COLO668 (cell line): ENCODE results near the gene WWOX.

Experiments used
- DNase-seq: peaks from one replicate; lab custom pipeline; 2025; ENCODE audit not compliant: unreplicated experiment; lab: John Stamatoyannopoulos, UW

The WWOX gene

DNA sequence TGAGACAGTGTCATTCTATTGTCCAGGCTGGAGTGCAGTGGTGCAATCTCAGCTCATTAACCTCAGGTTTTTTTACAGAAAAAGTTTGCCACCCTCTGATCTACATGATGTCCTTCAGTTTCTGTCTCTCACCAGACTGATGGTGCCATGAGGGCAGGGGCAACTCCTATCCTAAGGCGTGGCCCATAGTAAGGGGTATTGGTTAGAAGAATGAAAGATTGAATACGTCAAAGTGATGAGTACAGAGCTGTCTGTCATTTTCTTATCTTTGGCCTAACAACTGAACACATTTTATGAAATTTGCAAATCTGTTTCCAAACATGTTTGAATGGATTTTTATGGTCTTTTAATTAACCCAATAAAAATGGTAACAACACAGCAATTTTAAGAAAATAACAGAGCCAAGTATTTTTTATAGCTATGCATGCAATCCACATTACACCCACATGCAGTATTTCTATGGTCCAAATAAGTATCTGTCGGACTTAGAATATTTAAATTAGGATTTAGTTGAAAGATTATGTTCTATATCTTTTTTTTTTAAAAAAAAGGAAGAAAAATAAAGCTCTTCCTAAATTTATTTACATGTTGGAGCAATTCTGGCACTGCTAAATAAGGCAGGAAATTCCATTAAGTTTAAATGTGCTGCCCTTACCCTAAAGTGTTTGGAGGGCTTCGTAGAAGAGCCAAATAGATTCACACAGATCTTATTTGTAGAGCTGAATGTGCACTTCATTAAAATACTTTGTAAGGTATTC is 192.8 kb downstream of the WWOX start:
- no peak for DNase-seq

DNA sequence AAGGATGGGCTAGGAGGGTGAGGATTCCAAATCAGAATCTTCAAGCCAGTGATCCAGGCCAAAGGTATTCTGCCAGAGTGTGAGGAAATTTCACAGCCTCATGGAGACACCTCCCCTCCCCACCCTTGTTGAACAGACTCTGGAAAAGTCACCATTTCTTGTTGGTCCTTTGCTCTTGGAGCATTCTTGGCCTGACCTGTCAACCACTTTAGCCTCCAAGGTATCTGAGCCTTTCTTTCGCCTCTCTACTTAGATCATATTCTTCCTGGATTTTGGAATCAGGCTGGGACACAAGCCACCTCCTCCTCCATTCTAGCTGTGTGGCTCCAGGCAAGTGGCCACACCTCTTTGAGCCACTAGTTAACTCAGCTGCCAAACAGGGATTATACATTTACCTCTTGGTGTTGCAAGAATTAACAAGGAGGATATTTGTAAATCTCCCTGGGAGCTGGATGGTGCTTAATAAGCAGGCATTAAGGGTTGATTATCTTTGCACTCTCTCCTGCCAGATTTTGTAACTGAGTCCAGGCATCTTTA is 193.5 kb downstream of the WWOX start:
- no peak for DNase-seq

DNA sequence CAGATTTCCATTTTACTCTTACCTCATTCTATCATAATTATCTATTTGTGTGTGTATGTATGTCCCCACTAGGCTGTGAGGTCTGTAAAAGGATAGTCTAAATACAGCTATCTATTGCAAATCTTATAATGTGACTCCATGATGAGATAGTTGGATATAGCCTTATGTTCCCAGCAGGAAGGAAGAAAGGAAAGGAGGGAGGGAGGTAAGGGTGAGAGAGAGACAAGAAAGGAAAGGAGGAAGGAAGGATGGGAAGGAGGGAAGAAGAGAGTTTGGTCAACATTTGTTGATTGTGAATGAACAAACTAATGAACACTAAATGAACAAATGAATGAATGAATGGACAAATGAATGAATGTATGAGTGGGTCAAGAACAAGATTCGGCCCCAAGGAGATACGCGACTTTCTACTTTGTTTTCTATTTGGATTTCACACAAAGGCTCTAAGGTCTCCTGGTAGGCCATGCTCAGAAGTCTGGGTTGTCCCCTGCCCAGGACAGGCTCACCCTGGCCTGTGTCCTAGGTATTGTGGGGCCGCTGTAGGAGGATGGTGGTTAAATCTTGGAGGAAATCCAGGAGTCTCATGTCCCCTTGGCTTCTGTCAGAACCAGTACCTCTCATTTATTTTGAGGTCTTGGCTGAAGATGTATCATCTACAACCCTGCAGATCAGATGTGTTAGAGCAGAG is 195.2 kb downstream of the WWOX start:
- DNase-seq: no peak

DNA sequence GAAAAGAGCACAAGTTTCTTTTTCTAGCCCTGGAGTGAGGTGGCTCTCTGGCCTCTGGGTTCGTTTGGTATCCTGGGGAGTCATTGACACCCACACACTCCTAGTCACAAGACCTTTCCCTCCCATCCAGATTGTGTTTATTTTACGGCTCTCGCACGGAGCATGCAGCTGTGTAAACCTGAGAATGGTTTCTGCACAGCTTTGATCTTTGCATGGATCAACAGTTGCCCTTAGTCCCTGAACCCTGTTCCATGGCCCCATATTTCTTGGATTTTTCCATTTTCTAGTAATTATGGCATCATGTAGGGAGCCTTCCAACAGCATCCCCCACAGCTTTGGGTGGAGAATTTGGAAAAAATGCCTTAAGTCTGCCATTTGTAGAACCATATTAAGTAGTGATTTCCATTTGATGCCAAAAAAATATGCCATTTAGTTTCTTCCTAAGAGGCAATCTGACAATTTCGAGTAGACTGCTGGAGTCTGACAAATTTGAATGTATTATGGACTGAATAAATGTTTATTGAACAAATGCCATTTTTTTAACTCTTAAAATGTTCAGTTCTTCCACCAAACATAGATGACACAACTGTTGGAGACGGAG is 197.7 kb downstream of the WWOX start:
- DNase-seq: peak; percentile 75

DNA sequence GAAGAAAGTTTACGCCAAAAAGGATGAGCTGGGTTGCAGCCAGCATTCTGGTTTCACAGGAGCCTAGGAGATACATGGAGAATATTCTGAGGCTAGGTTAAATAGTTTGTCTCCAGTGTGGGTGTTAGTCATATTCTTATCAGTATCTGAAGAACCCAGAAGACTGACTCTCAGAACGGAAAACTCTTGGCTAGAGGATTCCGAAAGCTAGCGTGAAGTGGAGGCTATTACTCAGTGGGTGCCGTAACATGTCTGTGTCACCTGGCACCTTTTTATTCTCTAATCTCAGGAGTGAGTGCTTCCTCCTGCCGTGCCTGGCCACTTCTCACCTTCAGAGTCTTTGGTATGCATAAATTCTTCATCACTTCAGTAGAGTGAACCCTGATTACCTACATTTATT is 199.5 kb downstream of the WWOX start:
- no peak for DNase-seq

DNA sequence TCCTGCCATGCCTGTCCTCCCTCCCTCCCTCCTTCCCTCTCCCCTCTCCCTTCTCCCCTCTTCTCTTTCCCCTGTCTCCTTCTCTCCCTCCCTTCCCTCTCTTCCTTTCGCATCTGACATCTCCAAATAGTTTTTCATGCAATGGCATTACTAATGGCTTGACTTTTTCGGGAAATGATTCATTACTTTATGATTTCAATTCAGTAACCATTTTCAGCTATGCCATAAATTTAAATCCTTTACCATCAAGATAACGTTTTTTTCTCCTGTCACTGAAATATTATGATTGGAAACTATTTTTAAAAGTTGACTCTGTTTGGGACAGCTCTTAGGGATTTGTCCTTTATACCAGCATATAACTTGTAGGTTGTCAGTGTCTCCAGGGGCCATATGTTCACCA is 201.0 kb downstream of the WWOX start:
- DNase-seq: no peak

DNA sequence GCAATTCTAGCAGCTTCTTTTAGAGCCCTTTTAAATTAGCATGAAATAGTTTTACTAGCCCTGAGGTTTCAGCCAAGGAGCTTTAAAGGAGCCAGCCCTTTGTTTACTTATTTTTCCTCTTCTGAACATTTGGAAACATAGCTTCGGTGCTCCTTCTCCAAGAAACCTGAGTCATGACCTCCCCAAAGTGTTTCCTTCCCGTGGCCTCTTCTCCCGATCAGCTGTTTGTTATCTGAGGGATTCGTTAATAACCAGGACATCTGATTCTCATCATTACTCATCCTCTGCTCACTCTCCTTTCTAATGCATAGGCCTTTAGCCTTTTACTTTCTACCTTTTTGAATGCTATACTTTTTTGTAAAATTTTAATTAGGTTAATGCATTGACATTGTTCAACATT is 204.5 kb downstream of the WWOX start:
- DNase-seq: no peak

DNA sequence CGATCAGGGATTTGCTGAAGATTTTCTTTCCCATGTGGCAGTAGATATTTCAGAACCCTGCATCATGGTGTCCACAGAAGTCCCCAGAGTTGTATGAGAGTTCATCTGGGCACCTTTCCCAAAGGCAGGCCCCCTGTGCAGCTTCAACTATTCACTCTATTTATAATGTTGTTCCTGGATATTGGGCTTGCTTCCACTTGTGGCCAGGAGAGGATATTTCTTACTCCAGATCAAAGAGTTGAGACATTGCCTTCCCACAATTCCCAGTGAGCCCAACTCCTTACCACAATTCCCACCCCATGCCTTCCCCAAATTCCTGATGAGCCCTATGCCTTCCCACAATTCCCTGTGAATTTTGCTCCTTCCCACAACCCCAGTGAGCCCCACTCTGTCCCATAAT is 206.9 kb downstream of the WWOX start:
- no peak for DNase-seq

DNA sequence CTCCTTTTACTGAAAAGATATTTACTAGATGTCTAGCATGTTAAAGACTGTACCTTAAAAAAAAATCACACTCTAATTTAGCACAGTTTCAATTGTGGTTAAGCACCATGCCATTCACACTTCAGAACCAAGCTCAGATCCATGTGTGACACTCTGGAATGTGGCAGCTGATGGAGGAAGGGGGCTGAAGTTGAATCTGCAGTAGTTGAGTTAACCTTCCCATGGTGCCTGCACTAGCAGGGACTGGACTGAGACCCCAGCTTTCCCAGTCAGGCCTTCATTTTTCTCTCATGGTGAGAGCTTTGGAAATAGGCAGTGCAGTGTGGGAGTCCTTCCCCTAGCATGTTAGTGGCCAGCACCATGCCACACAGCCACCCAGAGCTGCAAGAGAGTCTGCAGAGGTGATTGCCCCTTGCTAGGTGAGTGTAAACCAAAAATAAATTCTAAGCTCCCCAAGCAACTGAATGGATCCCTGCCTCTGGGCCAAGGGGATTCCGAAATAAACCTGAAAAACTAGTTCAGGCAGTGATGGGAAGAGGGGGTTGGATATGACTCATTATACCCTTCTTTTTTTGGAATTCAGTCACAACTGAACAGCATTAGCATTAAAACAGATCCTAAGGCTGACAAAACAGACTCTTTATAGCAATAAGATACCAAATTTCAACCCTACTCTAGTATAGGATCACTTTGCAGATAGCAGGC is 208.5 kb downstream of the WWOX start:
- DNase-seq: no peak

DNA sequence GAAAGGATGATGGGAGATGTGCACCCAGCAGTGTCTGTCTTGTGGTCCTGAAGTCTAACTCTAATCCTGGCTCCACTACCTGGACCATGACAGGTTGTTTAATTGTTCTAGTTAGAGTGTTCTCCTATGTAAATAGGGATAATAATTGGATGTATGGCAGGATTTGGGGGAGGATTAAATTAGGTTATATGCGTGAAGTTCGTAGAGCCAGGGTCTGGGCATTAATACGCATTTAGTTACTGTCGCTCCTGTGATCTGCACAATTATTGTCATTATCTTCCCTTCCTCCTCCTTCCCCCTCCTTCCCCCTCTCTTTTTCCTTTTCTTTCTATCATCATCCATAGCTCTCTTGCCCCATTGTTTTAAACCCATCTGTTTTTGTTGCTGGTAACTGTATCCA is 210.3 kb downstream of the WWOX start:
- DNase-seq: no peak

DNA sequence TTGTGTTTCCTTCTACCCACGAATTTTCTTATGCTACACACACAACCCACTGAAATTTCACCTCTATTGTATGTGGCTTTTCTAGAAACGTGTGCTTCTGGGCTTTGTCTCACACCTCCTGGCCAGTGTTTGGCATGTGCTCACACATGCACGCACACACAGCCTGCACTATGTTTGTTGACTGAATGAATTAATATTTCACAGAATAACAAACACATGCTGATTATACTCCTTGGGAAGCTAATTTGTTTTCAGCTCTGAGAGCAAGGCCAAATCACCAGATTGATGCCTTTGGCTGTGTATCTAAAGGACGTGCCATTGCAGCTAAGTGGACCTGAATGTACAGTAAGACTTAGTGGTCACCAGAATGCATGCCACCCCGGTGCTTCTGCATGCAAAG is 210.7 kb downstream of the WWOX start:
- DNase-seq: peak; percentile 13

DNA sequence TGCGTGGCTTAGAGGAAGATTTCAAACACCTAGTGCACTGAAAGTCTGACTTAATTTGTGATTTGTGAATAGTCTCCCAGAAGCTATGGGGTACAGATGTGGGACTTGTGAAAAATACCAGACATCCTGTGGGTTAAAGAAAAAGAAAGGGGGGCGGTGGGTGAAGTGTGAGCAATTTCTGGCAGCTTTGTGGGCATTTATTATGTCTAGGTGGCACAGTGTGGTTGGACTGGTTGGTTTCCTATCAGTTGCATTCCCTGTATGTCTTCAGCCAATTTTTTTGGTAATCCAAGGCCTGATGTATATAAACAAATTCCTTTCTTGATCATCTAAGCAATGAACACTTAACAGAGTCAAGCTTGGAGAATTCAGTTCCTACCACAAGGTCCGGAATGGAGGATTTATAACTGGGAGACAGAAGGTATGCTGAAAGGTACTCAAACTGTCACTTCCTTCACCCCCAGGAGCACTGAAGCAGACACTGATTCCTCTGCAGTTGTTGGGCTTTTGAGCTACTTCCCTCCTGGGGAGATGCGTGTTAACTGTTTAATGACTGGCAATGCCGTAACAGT is 211.6 kb downstream of the WWOX start:
- no peak for DNase-seq

DNA sequence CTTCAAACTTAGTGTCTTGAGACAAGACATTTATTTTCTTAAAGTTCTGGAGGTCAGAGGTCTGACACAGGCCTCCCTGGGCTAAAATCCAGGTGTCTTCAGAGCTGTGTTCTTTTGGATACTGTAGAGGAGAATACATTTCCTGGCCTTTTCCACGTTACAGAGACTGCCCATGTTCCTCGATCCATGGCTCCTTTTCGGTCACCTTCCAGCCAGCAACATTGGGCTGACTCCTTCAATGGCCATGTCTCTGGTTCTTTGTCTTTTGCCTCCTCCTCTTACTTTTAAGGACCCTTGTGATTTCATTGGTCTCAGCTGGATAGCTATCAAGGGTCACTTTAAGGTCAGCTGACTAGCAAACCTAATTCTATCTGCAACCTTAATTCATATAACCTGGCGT is 212.4 kb downstream of the WWOX start:
- no peak for DNase-seq

DNA sequence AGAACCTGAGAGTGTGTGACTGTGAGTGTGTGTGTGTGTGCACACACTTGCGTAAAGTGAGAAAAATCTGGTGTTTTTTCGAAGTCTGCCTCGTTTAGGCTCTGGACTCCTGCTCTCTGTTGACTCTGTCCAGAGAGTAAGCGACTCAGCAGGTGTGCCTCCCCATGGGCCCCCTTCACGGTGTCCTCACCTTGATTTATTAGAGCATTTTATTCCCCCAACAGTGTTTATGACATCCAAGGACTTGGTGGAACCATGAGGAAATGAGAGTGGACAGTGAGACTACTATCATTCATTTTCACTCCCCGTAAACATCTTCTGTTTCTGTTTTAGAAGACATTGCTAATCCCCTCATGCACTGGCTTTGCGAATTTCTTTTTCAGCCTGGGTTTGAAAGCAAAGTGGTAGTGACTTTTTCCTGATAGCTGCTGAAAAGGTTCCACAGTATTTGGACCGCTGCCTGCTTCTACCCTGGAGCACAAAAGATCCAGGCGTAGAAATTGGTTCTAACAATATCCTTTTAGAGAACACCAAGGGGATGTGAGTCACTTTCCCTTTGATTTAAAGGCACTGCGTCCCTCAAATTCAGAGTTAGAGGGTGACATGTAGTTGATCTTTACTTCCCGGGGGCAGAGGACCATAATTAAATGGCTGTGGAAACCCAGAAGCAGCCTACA is 218.2 kb downstream of the WWOX start:
- no peak for DNase-seq

DNA sequence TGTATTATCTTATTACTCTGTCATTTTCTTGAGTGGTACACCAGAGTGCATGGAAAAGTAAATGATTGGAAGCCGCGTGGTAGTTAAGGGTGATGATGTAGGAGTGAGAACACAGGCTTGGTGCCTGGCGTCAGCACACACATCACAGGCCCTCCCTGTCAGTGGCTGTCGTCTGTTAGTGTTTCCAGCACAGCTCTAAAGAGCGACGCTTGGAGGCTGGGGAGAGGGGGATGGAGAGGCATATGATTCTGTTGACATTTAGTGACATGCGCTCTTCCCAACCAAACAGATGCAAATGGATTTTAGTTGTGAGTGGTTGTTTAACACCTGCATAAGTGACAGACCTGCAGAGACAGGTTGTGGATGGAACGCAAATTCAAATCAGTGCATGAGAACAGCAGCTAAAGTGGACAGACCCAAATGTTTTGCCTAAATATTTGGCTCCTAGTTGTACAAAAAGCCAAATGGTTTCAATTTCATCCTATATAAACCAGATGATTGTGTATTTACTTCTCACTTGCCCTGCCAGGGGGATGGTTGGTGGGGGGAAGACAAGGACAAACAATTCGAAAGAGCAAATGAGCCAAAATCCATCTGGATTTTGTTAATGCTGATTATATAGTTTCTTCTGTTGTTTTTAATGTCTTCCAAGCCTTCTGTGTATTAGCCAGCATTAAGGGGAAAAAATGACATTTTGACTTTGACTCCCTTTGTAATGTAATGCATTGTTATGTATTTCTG is 222.3 kb downstream of the WWOX start:
- DNase-seq: no peak

DNA sequence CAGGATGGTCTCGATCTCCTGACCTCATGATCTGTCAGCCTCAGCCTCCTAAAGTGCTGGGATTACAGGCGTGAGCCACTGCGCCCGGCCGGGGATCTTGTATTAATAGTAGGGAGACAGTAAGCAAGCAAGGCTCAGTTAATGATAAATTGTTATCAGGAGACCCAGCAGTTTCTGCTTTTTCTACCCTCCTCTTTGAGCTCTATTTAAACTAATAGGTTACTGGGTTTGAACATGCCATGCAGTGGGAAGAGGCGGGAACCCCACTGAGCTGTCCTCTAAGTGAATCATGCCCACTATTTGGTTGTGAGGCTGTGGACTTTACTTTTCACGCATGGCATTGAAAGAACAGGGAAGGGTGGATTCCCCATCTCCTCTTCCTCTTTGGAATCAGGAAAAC is 223.9 kb downstream of the WWOX start:
- no peak for DNase-seq

DNA sequence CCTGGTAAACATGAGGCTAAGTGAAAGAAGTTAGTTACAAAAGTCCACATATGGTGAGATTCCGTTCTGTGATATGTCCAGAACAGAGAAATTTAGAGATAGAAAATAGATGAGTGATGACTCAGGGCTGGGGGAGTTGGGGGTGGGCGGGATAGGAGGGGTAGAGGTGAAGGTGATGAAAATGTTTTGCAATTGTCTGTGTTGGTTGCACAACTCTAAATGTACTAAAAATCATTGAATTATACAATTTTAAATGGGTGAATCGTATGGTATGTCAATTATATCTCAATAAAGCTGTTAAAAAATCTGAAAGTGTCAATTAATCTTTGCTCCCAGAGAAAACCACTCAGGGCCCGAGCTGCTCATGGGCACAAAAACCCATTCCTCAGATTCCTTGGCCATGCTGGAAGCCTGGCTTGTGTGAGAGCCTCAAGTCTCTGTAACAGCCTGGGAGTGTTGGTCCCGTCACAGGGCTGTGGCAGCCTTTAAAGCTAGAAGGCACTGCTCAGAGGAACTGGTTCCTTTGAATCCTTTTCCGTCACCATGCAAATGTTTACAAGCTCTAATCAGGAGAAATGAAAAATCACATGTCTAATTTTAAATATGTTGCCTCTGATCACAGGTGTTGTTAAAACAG is 225.3 kb downstream of the WWOX start:
- DNase-seq: no peak

DNA sequence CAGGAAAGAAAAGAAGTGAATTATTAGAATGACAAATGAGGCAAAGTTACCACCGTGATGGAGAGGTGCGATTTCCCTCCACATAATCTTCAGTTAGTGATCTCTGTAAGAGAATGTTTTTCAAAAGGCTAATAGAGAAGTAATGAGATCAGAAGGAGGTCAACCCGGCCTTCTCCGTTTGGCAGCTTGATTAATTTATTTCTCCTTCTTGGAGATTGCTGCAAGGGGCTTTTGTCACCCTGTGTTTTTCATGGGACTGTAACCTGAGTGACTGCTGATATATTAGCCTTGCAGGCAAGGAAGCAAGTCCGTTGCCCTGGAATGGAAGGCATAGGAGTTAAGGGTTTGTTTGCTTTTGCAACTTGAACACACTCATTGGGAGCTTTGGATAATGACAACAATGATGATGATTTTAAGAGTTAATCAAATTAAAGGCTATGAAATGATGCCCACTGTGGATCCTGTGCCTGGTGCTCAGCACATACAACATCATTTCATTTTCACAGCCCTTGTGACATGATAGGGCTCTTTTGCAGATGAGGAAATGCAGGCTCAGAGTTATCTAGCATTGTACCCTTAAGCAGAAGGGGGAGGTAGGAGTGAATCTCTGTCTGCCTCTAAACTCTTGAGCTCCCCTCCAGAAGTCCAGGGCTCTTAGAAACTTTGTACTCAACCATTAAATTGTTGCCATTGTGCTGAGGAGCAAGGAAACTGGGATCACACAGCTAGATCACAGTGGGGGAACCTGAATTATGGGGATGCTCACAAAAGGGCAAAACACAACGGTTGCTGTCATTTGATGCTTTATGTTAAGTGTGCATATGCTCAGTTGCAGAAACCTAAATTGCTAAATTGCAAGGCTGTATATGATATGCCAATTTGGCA is 226.3 kb downstream of the WWOX start:
- DNase-seq: no peak

DNA sequence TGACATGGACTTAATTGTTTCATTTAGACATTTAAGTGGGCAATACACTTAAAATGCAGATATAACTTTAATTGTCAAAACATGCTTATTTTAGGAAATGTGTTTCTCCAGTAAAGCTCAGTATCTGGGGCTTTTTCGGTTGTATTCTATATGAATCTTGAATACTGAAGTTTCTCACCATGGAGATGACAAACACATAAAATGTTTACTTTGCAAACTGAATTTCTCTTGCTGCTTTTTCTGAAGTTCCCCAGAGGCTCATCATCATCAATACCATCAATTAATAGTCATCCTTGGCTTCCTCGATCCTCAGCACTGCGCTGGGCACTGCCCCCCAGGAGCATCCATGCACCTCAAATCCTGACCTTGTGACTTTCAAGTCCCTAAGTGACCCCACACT is 227.3 kb downstream of the WWOX start:
- no peak for DNase-seq
